ENCODE results near the gene SLC7A5. TPM values are rescaled to one million over a fixed set of nuclear protein-coding genes. Genes with fewer than 3 reads are reported as not detected.

SLC7A5 gene
- total and polyA plus RNA-seq, 8 donors, result 9.6 to 35.0 (median 11.1) TPM

GRCh38 chr16:87800497-87800896 is 68.8 kb downstream of the SLC7A5 start:
- Histone ChIP-seq H3K36me3 (no peaks in the 10 kb centered on the region), H3K9me3 (no peaks in the 10 kb centered on the region), H3K4me1 (no peaks in the 10 kb centered on the region), H3K27me3 (no peaks in the 10 kb centered on the region), H3K4me3 (no peak overlapping the region), H3K27ac (no peak overlapping the region)
- no peak for ATAC-seq
- no peak for TF ChIP-seq CTCF (IDR thresholded peaks at IDR 0.05)
- no peak for DNase-seq
- intact Hi-C loops (cut with DNase I), result no loop called here

GRCh38 chr16:87795336-87795735 is 74.0 kb downstream of the SLC7A5 start:
- DNase-seq, result no peak
- no peaks in the 10 kb centered on the region for H3K4me1 ChIP-seq

GRCh38 chr16:87794485-87795078 is 74.7 kb downstream of the SLC7A5 start:
- Histone ChIP-seq H3K27me3 (no peaks in the 10 kb centered on the region), H3K4me3 (no peak overlapping the region), H3K36me3 (no peaks in the 10 kb centered on the region), H3K9me3 (no peaks in the 10 kb centered on the region), H3K4me1 (peaks cover 0 to 3% of the 10 kb centered on the region in 2 donors), H3K27ac (no peak overlapping the region)
- ATAC-seq, result no peak
- intact Hi-C loops (cut with DNase I), result no loop called here
- DNase-seq, result no peak
- TF ChIP-seq CTCF (IDR thresholded peaks at IDR 0.05), result no peak

More at GRCh38 chr16:87795336-87795735, 74.0 kb downstream of the SLC7A5 start:
- no peak for ATAC-seq
- no peak for TF ChIP-seq CTCF (IDR thresholded peaks at IDR 0.05)
- no peaks in the 10 kb centered on the region for H3K27me3 ChIP-seq
- intact Hi-C loops (cut with DNase I), result no loop called here
- H3K9me3 ChIP-seq, result no peaks in the 10 kb centered on the region
- no peaks in the 10 kb centered on the region for H3K36me3 ChIP-seq
- H3K27ac ChIP-seq, result no peak overlapping the region
- H3K4me3 ChIP-seq, result no peak overlapping the region

- intact Hi-C loops (cut with DNase I), result no loop called here
- Histone ChIP-seq H3K27me3 (no peaks in the 10 kb centered on the region), H3K36me3 (no peaks in the 10 kb centered on the region), H3K27ac (no peak overlapping the region), H3K4me1 (peaks cover 0 to 3% of the 10 kb centered on the region in 2 donors), H3K9me3 (no peaks in the 10 kb centered on the region), H3K4me3 (no peak overlapping the region)
- ATAC-seq (no peak), DNase-seq (no peak)
- TF ChIP-seq CTCF (IDR thresholded peaks at IDR 0.05), result no peak
These were observed 77.1 kb downstream of the SLC7A5 start for GRCh38 chr16:87792205-87792565.

GRCh38 chr16:87791295-87792204 is 77.8 kb downstream of the SLC7A5 start:
- no peak for ATAC-seq
- no peaks in the 10 kb centered on the region for H3K36me3 ChIP-seq

More at GRCh38 chr16:87791295-87792204, 77.8 kb downstream of the SLC7A5 start:
- Histone ChIP-seq H3K27ac (no peak overlapping the region), H3K9me3 (no peaks in the 10 kb centered on the region), H3K4me3 (no peak overlapping the region), H3K27me3 (no peaks in the 10 kb centered on the region), H3K4me1 (peaks cover 0 to 3% of the 10 kb centered on the region in 2 donors)
- intact Hi-C loops (cut with DNase I), result no loop called here
- TF ChIP-seq CTCF (IDR thresholded peaks at IDR 0.05), result no peak
- no peak for DNase-seq
